Stimulated activated CD8-positive, alpha-beta memory T cell treated with anti-CD3 and anti-CD28 coated beads, Interleukin-12 subunit alpha, Interleukin-12 subunit beta, amount 100 ng/mL, for 1 hour (primary cell): ENCODE measurements around the gene IRAK3.

Source experiments
- DNase-seq: peaks from one replicate; pipeline ENCODE4 v3.0.0-alpha.2; 2020; ENCODE audit warnings: low read depth

Gene IRAK3, protein sequence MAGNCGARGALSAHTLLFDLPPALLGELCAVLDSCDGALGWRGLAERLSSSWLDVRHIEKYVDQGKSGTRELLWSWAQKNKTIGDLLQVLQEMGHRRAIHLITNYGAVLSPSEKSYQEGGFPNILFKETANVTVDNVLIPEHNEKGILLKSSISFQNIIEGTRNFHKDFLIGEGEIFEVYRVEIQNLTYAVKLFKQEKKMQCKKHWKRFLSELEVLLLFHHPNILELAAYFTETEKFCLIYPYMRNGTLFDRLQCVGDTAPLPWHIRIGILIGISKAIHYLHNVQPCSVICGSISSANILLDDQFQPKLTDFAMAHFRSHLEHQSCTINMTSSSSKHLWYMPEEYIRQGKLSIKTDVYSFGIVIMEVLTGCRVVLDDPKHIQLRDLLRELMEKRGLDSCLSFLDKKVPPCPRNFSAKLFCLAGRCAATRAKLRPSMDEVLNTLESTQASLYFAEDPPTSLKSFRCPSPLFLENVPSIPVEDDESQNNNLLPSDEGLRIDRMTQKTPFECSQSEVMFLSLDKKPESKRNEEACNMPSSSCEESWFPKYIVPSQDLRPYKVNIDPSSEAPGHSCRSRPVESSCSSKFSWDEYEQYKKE

DNA sequence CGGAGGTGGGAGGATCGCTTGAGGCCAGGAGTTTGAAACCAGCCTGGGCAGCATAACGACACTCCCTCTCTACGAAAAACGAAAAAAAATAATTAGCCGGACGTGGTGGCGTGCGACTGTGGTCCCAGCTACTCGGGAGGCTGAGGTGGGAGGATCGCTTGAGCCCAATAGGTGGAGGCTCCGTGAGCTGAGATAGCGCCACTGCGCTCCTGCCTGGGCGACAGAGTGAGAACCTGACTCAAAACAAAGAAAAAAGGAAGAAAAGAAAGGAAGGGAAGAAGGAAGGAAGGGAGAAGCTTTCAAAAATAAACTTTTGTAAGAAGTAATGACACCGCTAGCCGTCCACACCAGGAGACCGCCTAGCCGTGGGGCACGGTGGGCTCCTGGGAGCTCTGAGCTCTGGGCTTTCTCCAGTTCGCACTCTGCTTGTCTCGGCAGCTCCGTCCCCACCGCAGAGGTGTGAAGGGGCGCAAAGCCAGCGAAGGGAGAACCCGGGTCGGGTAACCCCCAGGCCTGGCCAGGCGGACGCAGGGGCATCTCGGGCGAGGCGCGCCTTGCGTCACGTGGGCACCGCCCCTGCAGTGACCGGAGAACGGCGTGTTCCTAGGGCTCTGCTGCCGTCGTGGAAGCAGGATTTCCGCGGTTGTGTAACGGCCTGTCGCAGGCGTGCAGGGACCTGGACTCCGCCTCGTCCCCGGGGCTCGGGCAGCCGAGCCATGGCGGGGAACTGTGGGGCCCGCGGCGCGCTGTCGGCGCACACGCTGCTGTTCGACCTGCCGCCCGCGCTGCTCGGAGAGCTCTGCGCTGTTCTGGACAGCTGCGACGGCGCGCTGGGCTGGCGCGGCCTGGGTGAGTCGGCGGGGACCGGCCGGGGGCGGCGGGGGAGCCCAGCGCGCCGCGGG is at the start of gene IRAK3:
Gene IRAK3 (plus strand): TSS at position 631 of the 902 bp plus-strand sequence. CDS start 86 bp downstream, at position 717.
- DNase-seq: no peak

DNA sequence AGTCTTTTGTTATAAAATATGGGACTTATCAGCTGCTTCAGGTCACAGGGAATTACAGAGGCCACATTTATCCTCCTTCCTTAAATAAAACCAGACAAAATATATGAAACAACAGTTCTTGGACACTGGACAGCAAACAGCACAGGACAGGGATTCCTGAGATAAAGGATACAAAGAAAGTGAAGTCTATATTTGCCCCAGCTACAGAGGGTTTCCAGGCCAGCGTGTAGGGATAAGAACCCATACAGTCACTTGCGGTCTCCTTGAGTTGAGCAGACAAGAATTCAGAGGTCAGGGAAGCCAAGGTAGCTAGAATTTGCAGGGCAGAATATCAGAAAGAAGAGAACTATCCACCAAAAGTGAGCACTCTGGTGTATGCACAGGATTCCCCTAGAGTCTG is 49.7 kb upstream of the IRAK3 start:
- DNase-seq: no peak

DNA sequence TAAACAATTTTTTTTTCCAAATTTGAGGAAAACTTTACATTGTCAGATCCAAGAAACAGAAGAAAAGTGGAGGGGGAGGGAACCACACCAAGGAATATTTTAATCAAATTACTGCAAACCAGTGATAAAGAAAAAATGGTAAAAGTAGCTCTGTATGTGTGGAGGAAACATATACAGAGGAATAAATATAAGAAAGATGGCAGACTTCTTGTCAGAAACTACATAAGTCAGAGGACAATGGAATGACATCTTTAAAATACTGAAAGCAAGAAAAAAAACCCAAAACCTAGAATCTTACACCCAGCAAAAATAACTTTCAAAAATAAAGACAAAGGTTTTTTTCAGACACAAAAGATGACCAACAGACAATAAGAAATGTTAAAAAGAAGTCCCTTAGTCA is 48.3 kb upstream of the IRAK3 start:
- no peak for DNase-seq

DNA sequence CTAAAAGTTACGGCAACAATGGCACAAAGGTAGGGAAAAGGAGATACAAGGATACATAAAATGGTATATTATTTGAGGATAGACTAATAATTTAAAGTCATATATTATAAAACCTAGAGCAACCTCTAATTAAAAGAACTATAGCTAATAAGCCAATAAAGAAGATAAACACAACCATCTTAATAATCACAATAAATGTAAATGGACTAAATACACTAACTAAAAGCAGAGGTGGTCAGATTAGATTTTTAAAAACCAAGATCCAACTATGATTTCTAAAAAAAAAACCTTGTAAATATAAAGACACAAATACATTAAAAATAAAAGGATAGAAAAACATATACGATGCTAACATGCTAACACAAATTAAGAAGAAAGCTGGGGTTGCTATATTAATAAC is 47.7 kb upstream of the IRAK3 start:
- no peak for DNase-seq

DNA sequence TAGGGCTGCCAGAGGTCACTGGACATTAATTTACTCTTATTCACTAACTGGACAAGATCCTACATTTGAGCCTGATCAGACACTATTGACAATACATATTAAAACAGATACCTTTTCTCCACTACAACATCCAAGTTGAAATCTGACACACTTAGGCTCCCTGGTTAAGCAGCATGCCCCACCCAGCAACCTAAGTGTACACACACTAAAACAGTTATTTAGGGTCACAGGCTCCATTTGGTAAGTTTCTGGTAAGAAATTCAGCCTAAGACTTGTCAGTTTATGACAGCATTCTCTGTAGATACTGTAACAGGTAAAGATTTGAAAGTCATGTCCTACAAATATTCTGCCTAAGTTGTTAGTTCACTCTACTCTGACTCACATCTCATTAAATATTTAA is 46.2 kb upstream of the IRAK3 start:
- DNase-seq: no peak

DNA sequence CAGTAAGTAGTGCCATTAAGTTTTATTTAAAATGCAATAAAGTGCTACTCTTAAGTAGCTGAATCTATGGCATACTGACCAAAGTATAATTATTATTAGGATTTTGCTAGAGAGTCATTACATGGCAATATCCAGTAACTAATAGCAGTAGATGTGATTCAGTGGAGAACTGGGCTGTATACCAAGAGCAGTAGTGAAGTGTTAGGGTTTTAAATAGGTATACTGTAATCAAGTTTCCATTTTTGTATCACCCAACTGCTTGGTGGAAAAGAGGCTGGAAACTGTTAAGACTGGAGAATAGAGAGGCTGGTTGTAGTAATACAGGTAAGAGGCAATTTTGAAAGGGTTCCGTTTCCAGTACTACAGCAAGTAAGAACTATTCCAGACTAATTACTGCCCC is 45.1 kb upstream of the IRAK3 start:
- no peak for DNase-seq

DNA sequence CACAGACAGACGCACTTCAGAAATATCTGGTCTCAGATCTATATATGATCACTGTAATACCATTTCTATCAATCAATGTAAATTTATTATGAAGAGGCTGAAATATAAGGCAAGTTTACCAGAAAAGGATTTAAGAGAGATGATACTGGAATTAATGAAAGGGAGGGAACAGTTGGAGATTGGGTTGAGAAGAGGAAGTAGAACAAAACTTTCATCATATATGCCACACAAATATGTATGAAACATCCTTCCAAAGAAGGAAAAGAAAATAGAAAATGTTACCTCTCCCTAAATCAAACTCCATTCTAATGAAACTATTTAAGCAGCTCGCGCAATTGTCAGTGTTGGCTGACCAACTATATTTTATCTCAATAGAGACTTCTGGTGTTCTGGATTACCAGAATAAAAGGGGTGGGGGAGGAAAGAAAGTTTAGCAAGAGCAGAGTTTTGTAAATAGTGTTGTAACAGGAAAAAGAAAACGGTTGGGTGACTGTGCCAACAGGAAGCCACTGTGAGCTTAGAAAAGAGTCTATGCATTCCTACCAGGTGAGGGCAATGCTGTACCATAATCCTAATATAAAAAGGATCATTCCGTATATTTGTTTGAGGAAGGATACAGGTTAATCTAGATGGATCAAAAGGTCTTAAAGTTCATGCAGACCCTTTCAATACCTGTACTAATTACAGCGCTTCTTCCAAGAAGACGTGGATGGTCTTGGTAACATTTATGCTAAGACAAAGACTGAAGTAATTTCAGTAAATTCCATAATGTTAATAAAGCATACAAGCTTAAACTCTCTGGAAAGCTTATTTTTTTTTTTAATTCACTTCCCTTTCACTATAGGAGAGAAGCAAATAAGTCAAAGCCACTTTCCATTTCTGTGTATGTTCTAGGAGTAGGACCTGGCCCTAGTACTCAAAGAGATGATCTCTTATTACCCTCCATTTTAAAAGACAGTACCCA is 43.9 kb upstream of the IRAK3 start:
- no peak for DNase-seq

DNA sequence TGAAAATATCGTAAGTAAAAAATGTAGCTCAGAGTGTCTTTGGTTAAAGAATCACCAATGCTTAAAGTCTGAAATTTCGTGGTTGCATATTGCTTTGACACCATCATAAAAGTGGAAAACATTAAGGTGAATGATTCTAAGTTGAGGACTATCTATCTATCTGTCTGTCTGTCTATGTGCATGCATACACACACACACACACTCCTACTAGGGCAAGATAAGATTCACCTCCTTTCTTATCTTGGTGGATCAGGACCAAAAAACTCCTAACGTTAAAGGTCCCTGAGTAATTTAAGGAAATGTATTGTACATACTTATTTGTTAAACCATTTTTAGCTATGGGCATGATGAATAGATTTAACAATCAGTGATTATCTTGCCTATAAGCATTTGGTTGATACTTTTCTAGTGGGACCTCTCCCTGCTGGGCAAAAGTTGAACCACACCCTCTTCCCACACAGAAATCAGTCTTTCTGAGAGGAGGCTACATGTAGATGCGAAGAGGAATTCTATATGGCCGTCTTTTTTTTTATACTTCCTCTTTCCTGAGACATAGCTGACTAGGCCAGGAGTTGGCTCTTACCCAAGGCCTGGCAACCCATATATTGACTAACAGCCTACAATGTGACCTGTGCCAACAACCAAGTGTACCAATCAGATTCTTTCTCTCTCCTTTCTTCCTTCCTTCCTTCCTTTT is 39.2 kb upstream of the IRAK3 start:
- DNase-seq: no peak

DNA sequence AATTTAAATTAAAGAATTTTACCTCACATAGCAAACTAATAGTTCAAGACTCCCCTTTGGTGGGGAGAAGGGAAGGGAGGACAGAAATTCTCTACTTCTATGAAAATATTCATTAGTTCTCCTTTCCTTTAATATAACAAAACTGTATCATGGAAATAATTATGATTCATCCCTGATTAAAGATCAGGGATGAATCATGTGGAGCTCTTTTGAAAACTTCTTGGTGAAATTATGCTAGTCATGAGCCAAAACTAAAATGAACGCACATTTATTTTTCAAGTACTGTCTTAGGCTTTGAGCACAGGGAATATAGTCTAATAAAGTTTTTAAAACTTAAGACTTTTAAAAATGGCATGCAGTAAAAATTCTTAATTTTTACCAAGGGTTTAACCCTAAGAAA is 36.3 kb upstream of the IRAK3 start:
- no peak for DNase-seq

DNA sequence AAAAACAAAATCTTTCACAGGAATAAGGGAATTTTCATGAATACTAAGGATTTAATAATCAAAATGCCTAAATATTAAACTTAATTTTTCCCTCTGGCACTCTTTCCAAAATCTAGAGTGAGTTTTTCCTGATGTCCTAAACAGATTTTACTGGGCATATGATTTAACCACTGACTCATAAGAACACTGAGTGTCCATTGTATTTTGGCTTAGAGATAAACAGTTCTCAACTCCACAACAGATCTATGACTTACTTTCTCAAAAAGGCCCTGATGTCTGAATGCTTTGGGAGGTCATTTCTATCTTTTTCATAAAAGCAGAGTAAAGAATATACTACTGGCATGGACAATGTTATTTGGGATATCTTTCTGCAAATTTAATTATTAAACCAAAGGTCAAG is 34.2 kb upstream of the IRAK3 start:
- no peak for DNase-seq

DNA sequence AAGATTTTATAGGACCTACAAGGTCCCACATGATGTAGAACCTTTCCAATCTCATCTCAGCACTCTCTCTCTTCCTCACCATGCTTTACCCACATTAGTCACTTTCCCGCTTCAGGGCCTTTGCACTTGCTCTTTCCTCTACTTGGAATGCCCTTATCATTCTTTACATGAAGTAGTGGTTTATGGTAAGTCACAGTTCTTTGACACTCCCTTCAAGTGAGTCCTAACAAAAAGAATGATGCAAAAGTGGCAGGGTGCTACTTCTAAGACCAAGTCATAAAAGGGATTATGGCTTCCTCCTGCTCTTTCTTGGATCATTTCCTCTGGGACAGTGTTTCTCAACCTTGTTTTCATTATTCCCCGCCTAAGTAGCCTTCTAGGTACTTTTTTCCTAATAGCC is 32.4 kb upstream of the IRAK3 start:
- DNase-seq: no peak

DNA sequence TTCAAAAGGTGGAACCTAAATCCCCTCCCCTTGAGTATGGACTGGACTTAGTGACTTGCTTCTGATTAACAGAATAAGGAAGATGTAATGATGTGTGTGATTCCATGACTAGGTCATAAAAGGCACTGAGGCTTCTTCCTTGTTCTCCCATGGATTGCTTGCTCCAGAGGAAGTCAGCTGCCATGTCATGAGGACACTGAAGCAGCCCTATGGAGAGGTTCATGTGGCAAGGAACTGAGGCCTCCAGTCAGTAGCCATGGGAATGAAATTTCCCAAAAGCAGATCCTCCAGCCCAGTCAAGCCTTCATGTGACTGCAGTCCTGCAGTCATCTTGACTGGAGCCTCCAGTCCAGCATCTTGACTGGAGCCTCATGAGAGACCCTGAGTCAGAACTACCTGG is 29.9 kb upstream of the IRAK3 start:
- DNase-seq: no peak

DNA sequence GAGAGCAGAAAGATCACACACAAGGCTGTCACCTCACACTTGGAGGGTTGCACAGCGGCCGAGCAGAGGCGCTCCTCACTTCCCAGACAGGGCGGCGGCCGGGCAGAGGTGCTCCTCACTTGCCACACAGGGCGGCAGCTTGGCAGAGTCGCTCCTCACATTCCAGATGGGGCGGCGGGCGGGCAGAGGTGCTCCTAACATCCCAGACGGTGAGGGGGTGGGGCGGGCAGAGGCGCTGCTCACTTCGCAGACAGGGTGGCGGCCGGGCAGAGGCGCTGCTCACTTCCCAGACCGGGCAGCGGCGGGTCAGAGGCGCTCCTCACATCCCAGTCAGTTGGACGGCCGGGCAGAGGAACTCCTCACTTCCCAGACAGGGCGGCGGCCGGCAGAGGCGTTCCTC is 28.3 kb upstream of the IRAK3 start:
- no peak for DNase-seq

DNA sequence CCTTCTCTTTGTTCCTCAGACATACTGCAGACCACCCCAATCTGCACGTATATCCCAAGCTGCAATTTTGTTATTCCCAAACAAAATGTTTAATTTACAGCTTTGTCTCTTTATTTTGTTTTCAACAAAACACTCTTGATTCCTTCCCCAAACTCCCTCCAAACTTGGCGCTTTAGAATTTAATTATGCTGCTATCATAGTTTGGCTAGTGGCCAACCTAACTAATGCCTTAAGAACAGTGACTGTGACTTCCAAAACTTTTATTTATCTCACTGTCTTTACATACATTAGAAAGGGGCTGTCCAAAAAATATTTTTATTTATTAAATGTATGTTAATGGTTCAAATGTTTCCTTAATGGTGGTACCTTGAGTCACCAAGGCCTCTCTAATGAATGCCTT is 26.3 kb upstream of the IRAK3 start:
- DNase-seq: no peak

DNA sequence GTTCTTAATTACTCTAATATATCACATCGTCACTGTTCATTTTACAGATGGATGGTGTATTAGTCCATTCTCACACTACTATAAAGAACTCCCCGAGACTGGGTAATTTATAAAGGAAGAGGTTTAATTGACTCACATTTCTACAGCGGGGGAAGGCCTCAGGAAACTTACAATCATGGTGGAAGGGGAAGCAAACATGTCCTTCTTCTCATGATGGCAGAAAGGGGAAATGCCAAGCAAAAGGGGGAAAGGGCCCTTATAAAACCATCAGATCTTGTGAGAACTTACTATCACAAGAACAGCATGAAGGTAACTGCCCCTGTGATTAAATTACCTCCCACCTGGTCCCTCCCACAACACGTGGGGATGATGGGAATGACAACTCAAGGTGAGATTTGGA is 25.7 kb upstream of the IRAK3 start:
- no peak for DNase-seq

DNA sequence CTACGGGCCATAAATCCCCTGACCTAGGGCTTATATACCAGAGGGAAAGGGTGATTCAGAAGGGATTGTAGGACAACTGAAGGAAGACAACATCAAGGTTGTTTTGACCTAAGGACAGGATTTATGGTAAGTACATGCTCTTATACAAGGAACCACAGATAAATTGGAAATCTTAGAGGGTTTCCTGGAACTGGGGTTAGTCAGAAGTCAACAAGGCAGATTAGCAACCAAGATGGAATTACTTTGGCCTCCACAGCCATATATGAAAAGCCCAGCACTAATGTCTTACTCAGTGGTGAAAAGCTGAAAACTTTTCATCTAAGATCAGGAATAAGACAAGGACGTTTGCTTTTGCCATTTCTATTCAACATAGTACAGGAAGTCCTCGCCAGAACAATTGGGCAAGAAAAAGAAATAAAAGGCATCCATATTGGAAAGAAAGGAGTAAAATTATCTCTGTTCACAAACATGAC is 24.6 kb upstream of the IRAK3 start:
- no peak for DNase-seq

DNA sequence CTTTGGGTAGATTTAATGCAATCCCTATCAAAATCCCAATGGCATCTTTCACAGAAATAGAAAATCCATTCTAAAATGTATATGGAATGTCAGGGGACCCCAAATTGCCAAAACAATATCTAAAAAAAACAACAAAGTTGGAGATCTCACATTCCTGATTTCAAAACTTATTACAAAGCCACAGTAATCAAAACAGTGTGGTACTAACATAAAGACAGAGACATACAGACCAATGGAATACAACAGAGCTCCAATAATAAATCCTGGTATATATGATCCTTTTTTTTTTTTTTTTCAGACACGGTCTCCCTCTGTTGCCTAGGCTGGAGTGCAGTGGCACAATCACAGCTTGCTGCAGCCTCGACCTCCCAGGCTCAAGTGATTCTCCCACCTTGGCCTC is 23.9 kb upstream of the IRAK3 start:
- DNase-seq: no peak

DNA sequence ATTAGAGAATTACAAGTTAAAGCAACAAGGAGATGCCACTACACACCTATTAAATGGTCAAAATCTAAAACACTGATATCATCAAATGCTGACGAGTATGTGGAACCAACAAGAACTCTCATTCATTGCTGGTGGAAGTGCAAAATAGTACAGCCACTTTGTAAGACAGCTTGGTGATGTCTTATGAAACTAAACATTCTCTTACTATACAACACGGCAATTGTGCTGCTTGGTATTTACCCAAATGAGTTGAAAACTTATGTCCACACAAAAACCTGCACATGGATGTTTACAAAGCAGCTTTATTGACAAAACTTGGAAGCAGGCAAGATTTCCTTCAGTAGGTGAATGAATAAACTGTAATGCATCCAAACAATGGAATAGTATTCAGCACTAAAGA is 22.5 kb upstream of the IRAK3 start:
- DNase-seq: no peak

DNA sequence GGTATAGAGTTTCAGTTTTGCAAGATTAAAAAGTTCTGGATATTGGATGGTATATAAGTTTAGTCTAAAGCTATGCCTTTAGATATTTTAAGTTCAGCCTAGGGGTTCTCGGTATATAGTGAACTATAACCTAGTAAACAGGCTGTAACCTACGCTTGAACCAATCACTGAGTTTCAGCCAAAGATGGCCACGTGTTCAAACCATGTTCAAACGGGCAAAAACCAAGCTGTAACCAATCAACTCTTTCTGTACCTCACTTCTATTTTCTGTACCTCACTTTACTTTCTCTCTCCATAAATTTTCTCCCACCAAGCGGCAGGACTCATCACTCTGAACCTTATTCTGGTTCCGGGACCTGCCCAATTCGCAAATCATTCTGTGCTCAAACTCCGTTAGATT is 20.6 kb upstream of the IRAK3 start:
- DNase-seq: no peak

DNA sequence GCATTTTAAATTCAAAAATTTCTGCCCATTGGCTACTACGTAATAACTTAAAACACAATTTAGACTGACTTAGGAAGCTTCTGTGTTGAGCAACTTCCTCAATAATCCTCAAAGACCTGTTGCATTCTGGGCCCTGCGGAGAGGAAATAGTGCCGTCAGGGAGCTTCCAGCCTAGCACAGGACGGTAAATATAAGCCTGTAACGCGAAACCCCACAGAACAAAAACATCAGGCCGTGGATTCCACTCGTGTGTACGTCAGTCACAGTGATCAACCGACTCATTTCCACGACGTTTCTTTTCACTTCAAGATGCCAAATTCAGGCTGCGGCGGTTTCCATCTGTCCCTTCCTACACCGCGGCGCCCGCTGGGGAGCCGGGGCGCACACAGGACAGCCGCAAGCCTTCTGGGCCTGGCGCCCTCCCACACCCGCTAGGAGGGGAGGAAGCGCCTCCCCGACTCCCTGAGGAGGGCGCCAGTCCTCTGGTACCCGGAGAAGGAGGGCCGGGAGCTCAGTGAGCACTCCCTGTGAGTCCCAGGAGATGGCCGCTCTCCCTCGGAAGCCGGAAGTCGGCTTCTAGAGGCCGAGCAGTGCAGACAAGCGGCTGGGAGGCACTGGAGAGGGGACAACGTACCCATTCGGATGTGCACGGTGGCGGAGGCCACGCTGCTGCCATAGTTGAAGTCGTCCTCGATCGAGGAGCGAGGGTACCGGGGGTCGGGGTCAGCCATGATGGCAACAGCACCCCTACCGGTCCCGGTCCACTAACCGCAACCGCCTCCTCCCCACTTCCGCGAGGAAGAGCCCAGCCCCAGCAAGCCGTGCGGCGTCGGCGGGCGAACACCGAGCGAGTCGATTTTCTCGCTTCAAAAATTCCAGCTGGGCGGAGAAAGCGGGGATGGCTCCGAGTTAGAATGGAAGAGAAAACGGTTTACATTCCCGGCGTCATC is 19.5 kb upstream of the IRAK3 start, which contains the start of gene TMBIM4:
Gene TMBIM4 (minus strand): TSS at position 776 of the 950 bp plus-strand sequence. CDS start 45 bp downstream, at position 731.
- DNase-seq: peak; percentile 71
